GM23248 (cell line): ENCODE data around the gene P2RX4.

Source experiments
- EZH2 ChIP-seq: fragments of 200-600 bp; sonication (generic); IDR thresholded peaks from 2 replicates; pipeline ENCODE4 v1.6.1; 2018; ENCODE audit warnings: antibody characterized with exemption, mild to moderate bottlenecking; ENCODE audit not compliant: insufficient read depth, poor library complexity, severe bottlenecking
- EZH2phosphoT487 ChIP-seq: fragments of 200-600 bp; sonication (generic); IDR thresholded peaks from 2 replicates; pipeline ENCODE4 v1.6.1; 2018; ENCODE audit warnings: antibody characterized with exemption, moderate library complexity, mild to moderate bottlenecking, low read depth; ENCODE audit not compliant: insufficient read depth

- TF ChIP-seq EZH2phosphoT487: no peak
- TF ChIP-seq EZH2: no peak
These were observed 5.2 kb downstream of the P2RX4 start for GRCh38 chr12:121214855-121215745.
